ENCODE results near the gene APOBEC3F. TPM values are rescaled to one million over a fixed set of nuclear protein-coding genes. Genes with fewer than 3 reads are reported as not detected.

The APOBEC3F gene
- total and polyA plus RNA-seq, 10 of the 15 experiments (the other 5 are each of a cell fraction or from before 2014, with no cell fraction given), result 7.4 to 29.1 (median 12.8) TPM

GRCh38 chr22:39016592-39016991, 24.1 kb upstream of the APOBEC3F start:
- H3K4me1 ChIP-seq (ENCODE audit: control insufficient read depth, insufficient read depth, low read length), result peaks cover 12% of the 10 kb centered on the region
- TF ChIP-seq MLLT1 (IDR thresholded peaks at IDR 0.05) (0 out of 2 replicates have a peak, but pooled peaks have one; percentile 51), MTA2 (IDR thresholded peaks at IDR 0.05; ENCODE audit: low read depth) (no peak)
- ChIA-PET POLR2A (interaction anchor here (1.0 kb wide), 1 partner anchor 52 kb away, joined by 4 read pairs; no protein-coding TSS in a partner anchor), SMC1A (ENCODE audit: uncharacterized antibody, unreplicated experiment) (interaction anchor here (1.5 to 3.0 kb wide), 2 partner anchors 82 to 134 kb away, joined by 5 to 9 read pairs; no protein-coding TSS in a partner anchor), CTCF (interaction anchor here (1.0 to 1.2 kb wide), 2 partner anchors 133 to 147 kb away, joined by 3 to 4 read pairs; no protein-coding TSS in a partner anchor), RAD21 (ENCODE audit: unreplicated experiment) (interaction anchor here (1.7 to 3.0 kb wide), 2 partner anchors 50 to 82 kb away, joined by 6 to 11 read pairs; no protein-coding TSS in a partner anchor)
- peak overlapping the region; percentile 64 for H3K4me2 ChIP-seq (ENCODE audit: control insufficient read depth, insufficient read depth)
- no peak overlapping the region for H2AFZ ChIP-seq (ENCODE audit: control insufficient read depth, low read depth, low read length)
- H3K36me3 ChIP-seq (ENCODE audit: control insufficient read depth in 2 of 2, insufficient read depth in 2 of 2, low read length in 1 of 2), result peaks cover 0 to 6% of the 10 kb centered on the region in 2 experiments; a peak in 2 of 4 replicates
- H3K27me3 ChIP-seq (replicated peaks in 1 of 2; ENCODE audit: control insufficient read depth in 2 of 2, insufficient read depth in 2 of 2, low read length in 1 of 2), result no peaks in the 10 kb centered on the region
- in situ Hi-C loops (cut with MboI) (no loop called here), intact Hi-C loops (cut with micrococcal nuclease; ENCODE audit: unreplicated experiment) (no loop called here)
- no TSS peak for BruUV-seq (replicated peaks)
- ATAC-seq (no peak), DNase-seq (ENCODE audit: low read depth, low spot score) (no peak), FAIRE-seq (no peak)
- no peak overlapping the region for H3K27ac ChIP-seq (ENCODE audit: control insufficient read depth, insufficient read depth)
- no peak overlapping the region for H3K9ac ChIP-seq (ENCODE audit: control insufficient read depth, insufficient read depth, low read length)
- no peak overlapping the region for H3K4me3 ChIP-seq
- H3K79me2 ChIP-seq (ENCODE audit: control insufficient read depth, insufficient read depth, low read length), result peaks cover 29% of the 10 kb centered on the region
- H4K20me1 ChIP-seq (ENCODE audit: control insufficient read depth, insufficient read depth), result no peaks in the 10 kb centered on the region
- no peaks in the 10 kb centered on the region for H3K9me3 ChIP-seq (replicated peaks; ENCODE audit: control insufficient read depth, insufficient read depth, low read length)
- over 99% methylated on average over 13 of the region's 13 CpGs for WGBS (ENCODE audit: insufficient coverage, insufficient replicate concordance, low lambda C conversion rate, missing lambda C conversion rate)

- peaks cover 12% of the 10 kb centered on the region for H3K4me1 ChIP-seq (ENCODE audit: control insufficient read depth, insufficient read depth, low read length)
- DNase-seq (ENCODE audit: low read depth, low spot score) (no peak), ATAC-seq (no peak), FAIRE-seq (no peak)
- ChIA-PET RAD21 (ENCODE audit: unreplicated experiment) (interaction anchor here (3.0 kb wide), 1 partner anchor 81 kb away, joined by 11 read pairs; no protein-coding TSS in a partner anchor), CTCF (interaction anchor here (0.6 to 1.2 kb wide), 3 partner anchors 13 to 148 kb away, joined by 3 to 4 read pairs (median 3); no protein-coding TSS in a partner anchor), POLR2A (no interaction called here), SMC1A (ENCODE audit: uncharacterized antibody, unreplicated experiment) (interaction anchor here (3.0 kb wide), 1 partner anchor 132 kb away, joined by 9 read pairs; no protein-coding TSS in a partner anchor)
- H3K4me3 ChIP-seq, result no peak overlapping the region
- WGBS (ENCODE audit: insufficient coverage, insufficient replicate concordance, low lambda C conversion rate, missing lambda C conversion rate), result 91% methylated on average over 11 of the region's 18 CpGs
- no peak overlapping the region for H2AFZ ChIP-seq (ENCODE audit: control insufficient read depth, low read depth, low read length)
- in situ Hi-C loops (cut with MboI), result no loop called here
- no peaks in the 10 kb centered on the region for H4K20me1 ChIP-seq (ENCODE audit: control insufficient read depth, insufficient read depth)
- intact Hi-C loops (cut with micrococcal nuclease; ENCODE audit: unreplicated experiment), result no loop called here
- peaks cover 41% of the 10 kb centered on the region for H3K79me2 ChIP-seq (ENCODE audit: control insufficient read depth, insufficient read depth, low read length)
- H3K27ac ChIP-seq (ENCODE audit: control insufficient read depth, insufficient read depth), result no peak overlapping the region
- H3K9me3 ChIP-seq (replicated peaks; ENCODE audit: control insufficient read depth, insufficient read depth, low read length), result no peaks in the 10 kb centered on the region
- H3K4me2 ChIP-seq (ENCODE audit: control insufficient read depth, insufficient read depth), result peak overlapping the region; percentile 42; the same call in 1 of the 2 replicates
- no TSS peak for BruUV-seq (replicated peaks)
- H3K36me3 ChIP-seq (ENCODE audit: control insufficient read depth in 2 of 2, insufficient read depth in 2 of 2, low read length in 1 of 2), result peaks cover 0 to 6% of the 10 kb centered on the region in 2 experiments; a peak in 2 of 4 replicates
- no peak overlapping the region for H3K9ac ChIP-seq (ENCODE audit: control insufficient read depth, insufficient read depth, low read length)
- no peaks in the 10 kb centered on the region for H3K27me3 ChIP-seq (replicated peaks in 1 of 2; ENCODE audit: control insufficient read depth in 2 of 2, insufficient read depth in 2 of 2, low read length in 1 of 2)
- TF ChIP-seq RB1 (IDR thresholded peaks at IDR 0.05; ENCODE audit: borderline replicate concordance) (no peak), BACH1 (IDR thresholded peaks at IDR 0.05; ENCODE audit: borderline replicate concordance) (no peak), MEF2B (IDR thresholded peaks at IDR 0.05; ENCODE audit: partially characterized antibody, poor library complexity, severe bottlenecking) (no peak), TARDBP (IDR thresholded peaks at IDR 0.05; ENCODE audit: borderline replicate concordance) (no peak), SUZ12 (IDR thresholded peaks at IDR 0.05; ENCODE audit: unreplicated experiment) (no peak), SMAD1 (IDR thresholded peaks at IDR 0.05; ENCODE audit: low read depth, partially characterized antibody) (no peak), WRNIP1 (IDR thresholded peaks at IDR 0.05; ENCODE audit: borderline replicate concordance, low read depth, low read length) (no peak), EP300 (IDR thresholded peaks at IDR 0.05; ENCODE audit: borderline replicate concordance in 1 of 2, control insufficient read depth in 1 of 2, low read depth in 2 of 2, low read length in 2 of 2) (no peak), PAX8 (IDR thresholded peaks at IDR 0.05) (no peak), ZNF217 (IDR thresholded peaks at IDR 0.05) (no peak)
- TF ChIP-seq, protein P1, sequence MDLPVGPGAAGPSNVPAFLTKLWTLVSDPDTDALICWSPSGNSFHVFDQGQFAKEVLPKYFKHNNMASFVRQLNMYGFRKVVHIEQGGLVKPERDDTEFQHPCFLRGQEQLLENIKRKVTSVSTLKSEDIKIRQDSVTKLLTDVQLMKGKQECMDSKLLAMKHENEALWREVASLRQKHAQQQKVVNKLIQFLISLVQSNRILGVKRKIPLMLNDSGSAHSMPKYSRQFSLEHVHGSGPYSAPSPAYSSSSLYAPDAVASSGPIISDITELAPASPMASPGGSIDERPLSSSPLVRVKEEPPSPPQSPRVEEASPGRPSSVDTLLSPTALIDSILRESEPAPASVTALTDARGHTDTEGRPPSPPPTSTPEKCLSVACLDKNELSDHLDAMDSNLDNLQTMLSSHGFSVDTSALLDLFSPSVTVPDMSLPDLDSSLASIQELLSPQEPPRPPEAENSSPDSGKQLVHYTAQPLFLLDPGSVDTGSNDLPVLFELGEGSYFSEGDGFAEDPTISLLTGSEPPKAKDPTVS (IDR thresholded peaks at IDR 0.05; ENCODE audit: low read depth, low read length), result no peak
Observed at GRCh38 chr22:39017596-39018365, 22.9 kb upstream of the APOBEC3F start.
